ENCODE measurements around the gene SCN8A. TPM values are rescaled to one million over a fixed set of nuclear protein-coding genes. Genes with fewer than 3 reads are reported as not detected.
"Not testable (repeated sequence)": the region's sequence is repeated elsewhere in the genome, so short reads cannot be mapped to it uniquely, and the experiment has no call there.

Gene SCN8A
- total RNA-seq, 1 donor from 2014 or later = 0.39 TPM

- H3K4me3 Mint-ChIP-seq (ENCODE audit: low read depth) = no peak overlapping the region
- H3K36me3 Mint-ChIP-seq (ENCODE audit: low read depth) = no peaks in the 10 kb centered on the region
- no peaks in the 10 kb centered on the region for H3K9me3 Mint-ChIP-seq
- intact Hi-C loops (cut with micrococcal nuclease) = no loop called here
- peaks cover 15% of the 10 kb centered on the region for H3K27me3 Mint-ChIP-seq (ENCODE audit: low read depth)
- DNase-seq (ENCODE audit: low spot score) = no peak
- H3K27ac Mint-ChIP-seq = no peak overlapping the region
- H3K4me1 Mint-ChIP-seq (ENCODE audit: low read depth) = no peaks in the 10 kb centered on the region
These were observed 39.3 kb downstream of the SCN8A start for GRCh38 chr12:51630256-51630880.

- no peak overlapping the region for H3K27ac Mint-ChIP-seq
- peaks cover 15% of the 10 kb centered on the region for H3K27me3 Mint-ChIP-seq (ENCODE audit: low read depth)
- no peaks in the 10 kb centered on the region for H3K9me3 Mint-ChIP-seq
- H3K4me1 Mint-ChIP-seq (ENCODE audit: low read depth) = no peaks in the 10 kb centered on the region
- intact Hi-C loops (cut with micrococcal nuclease) = no loop called here
- no peaks in the 10 kb centered on the region for H3K36me3 Mint-ChIP-seq (ENCODE audit: low read depth)
- no peak for DNase-seq (ENCODE audit: low spot score)
- no peak overlapping the region for H3K4me3 Mint-ChIP-seq (ENCODE audit: low read depth)
These were observed 40.0 kb downstream of the SCN8A start for GRCh38 chr12:51630986-51631385.

GRCh38 chr12:51631591-51631990, 40.6 kb downstream of the SCN8A start:
- peaks cover 15% of the 10 kb centered on the region for H3K27me3 Mint-ChIP-seq (ENCODE audit: low read depth)
- no peaks in the 10 kb centered on the region for H3K36me3 Mint-ChIP-seq (ENCODE audit: low read depth)
- H3K27ac Mint-ChIP-seq = no peak overlapping the region
- no peaks in the 10 kb centered on the region for H3K9me3 Mint-ChIP-seq
- intact Hi-C loops (cut with micrococcal nuclease) = no loop called here
- DNase-seq (ENCODE audit: low spot score) = no peak
- H3K4me1 Mint-ChIP-seq (ENCODE audit: low read depth) = no peaks in the 10 kb centered on the region
- no peak overlapping the region for H3K4me3 Mint-ChIP-seq (ENCODE audit: low read depth)

- no peaks in the 10 kb centered on the region for H3K36me3 Mint-ChIP-seq (ENCODE audit: low read depth)
- intact Hi-C loops (cut with micrococcal nuclease) = no loop called here
- no peaks in the 10 kb centered on the region for H3K9me3 Mint-ChIP-seq
- peaks cover 15% of the 10 kb centered on the region for H3K27me3 Mint-ChIP-seq (ENCODE audit: low read depth)
- H3K4me1 Mint-ChIP-seq (ENCODE audit: low read depth) = no peaks in the 10 kb centered on the region
- H3K27ac Mint-ChIP-seq = no peak overlapping the region
- no peak for DNase-seq (ENCODE audit: low spot score)
- H3K4me3 Mint-ChIP-seq (ENCODE audit: low read depth) = no peak overlapping the region
These were observed 41.6 kb downstream of the SCN8A start for GRCh38 chr12:51632623-51633022.

- no peaks in the 10 kb centered on the region for H3K9me3 Mint-ChIP-seq
- H3K4me3 Mint-ChIP-seq (ENCODE audit: low read depth) = no peak overlapping the region
- intact Hi-C loops (cut with micrococcal nuclease) = no loop called here
- no peaks in the 10 kb centered on the region for H3K36me3 Mint-ChIP-seq (ENCODE audit: low read depth)
- DNase-seq (ENCODE audit: low spot score) = no peak
- H3K27ac Mint-ChIP-seq = no peak overlapping the region
- H3K27me3 Mint-ChIP-seq (ENCODE audit: low read depth) = peaks cover 9% of the 10 kb centered on the region
- H3K4me1 Mint-ChIP-seq (ENCODE audit: low read depth) = no peaks in the 10 kb centered on the region
These were observed 44.3 kb downstream of the SCN8A start for GRCh38 chr12:51635346-51635745.

GRCh38 chr12:51636581-51636980, 45.5 kb downstream of the SCN8A start:
- H3K4me1 Mint-ChIP-seq (ENCODE audit: low read depth) = no peaks in the 10 kb centered on the region
- H3K4me3 Mint-ChIP-seq (ENCODE audit: low read depth) = no peak overlapping the region
- no peaks in the 10 kb centered on the region for H3K36me3 Mint-ChIP-seq (ENCODE audit: low read depth)
- intact Hi-C loops (cut with micrococcal nuclease) = no loop called here
- DNase-seq (ENCODE audit: low spot score) = no peak
- peaks cover 9% of the 10 kb centered on the region for H3K27me3 Mint-ChIP-seq (ENCODE audit: low read depth)
- no peaks in the 10 kb centered on the region for H3K9me3 Mint-ChIP-seq
- H3K27ac Mint-ChIP-seq = no peak overlapping the region

- no peak overlapping the region for H3K27ac Mint-ChIP-seq
- H3K9me3 Mint-ChIP-seq = no peaks in the 10 kb centered on the region
- no peaks in the 10 kb centered on the region for H3K4me1 Mint-ChIP-seq (ENCODE audit: low read depth)
- no peak for DNase-seq (ENCODE audit: low spot score)
- H3K27me3 Mint-ChIP-seq (ENCODE audit: low read depth) = peaks cover 9% of the 10 kb centered on the region
- intact Hi-C loops (cut with micrococcal nuclease) = no loop called here
- no peaks in the 10 kb centered on the region for H3K36me3 Mint-ChIP-seq (ENCODE audit: low read depth)
- no peak overlapping the region for H3K4me3 Mint-ChIP-seq (ENCODE audit: low read depth)
These were observed 46.0 kb downstream of the SCN8A start for GRCh38 chr12:51636986-51637385.

- H3K4me3 Mint-ChIP-seq (ENCODE audit: low read depth) = no peak overlapping the region
- H3K27ac Mint-ChIP-seq = no peak overlapping the region
- no peaks in the 10 kb centered on the region for H3K36me3 Mint-ChIP-seq (ENCODE audit: low read depth)
- H3K27me3 Mint-ChIP-seq (ENCODE audit: low read depth) = peaks cover 4% of the 10 kb centered on the region
- H3K9me3 Mint-ChIP-seq = no peaks in the 10 kb centered on the region
- intact Hi-C loops (cut with micrococcal nuclease) = no loop called here
- no peak for DNase-seq (ENCODE audit: low spot score)
- H3K4me1 Mint-ChIP-seq (ENCODE audit: low read depth) = no peaks in the 10 kb centered on the region
These were observed 48.3 kb downstream of the SCN8A start for GRCh38 chr12:51639361-51639760.

GRCh38 chr12:51642286-51642685, 51.3 kb downstream of the SCN8A start:
- no peak overlapping the region for H3K4me3 Mint-ChIP-seq (ENCODE audit: low read depth)
- no peaks in the 10 kb centered on the region for H3K9me3 Mint-ChIP-seq
- H3K4me1 Mint-ChIP-seq (ENCODE audit: low read depth) = no peaks in the 10 kb centered on the region
- H3K36me3 Mint-ChIP-seq (ENCODE audit: low read depth) = no peaks in the 10 kb centered on the region
- intact Hi-C loops (cut with micrococcal nuclease) = no loop called here
- no peak for DNase-seq (ENCODE audit: low spot score)
- H3K27me3 Mint-ChIP-seq (ENCODE audit: low read depth) = peaks cover 3% of the 10 kb centered on the region
- no peak overlapping the region for H3K27ac Mint-ChIP-seq

GRCh38 chr12:51643951-51644350, 52.9 kb downstream of the SCN8A start:
- peaks cover 2% of the 10 kb centered on the region for H3K27me3 Mint-ChIP-seq (ENCODE audit: low read depth)
- H3K36me3 Mint-ChIP-seq (ENCODE audit: low read depth) = no peaks in the 10 kb centered on the region
- no peak overlapping the region for H3K4me3 Mint-ChIP-seq (ENCODE audit: low read depth)
- H3K27ac Mint-ChIP-seq = no peak overlapping the region
- DNase-seq (ENCODE audit: low spot score) = no peak
- H3K9me3 Mint-ChIP-seq = no peaks in the 10 kb centered on the region
- H3K4me1 Mint-ChIP-seq (ENCODE audit: low read depth) = no peaks in the 10 kb centered on the region
- intact Hi-C loops (cut with micrococcal nuclease) = no loop called here

- H3K36me3 Mint-ChIP-seq (ENCODE audit: low read depth); H3K4me3 Mint-ChIP-seq (ENCODE audit: low read depth); DNase-seq (ENCODE audit: low spot score); H3K27ac Mint-ChIP-seq; H3K4me1 Mint-ChIP-seq (ENCODE audit: low read depth); H3K9me3 Mint-ChIP-seq; intact Hi-C loops (cut with micrococcal nuclease); H3K27me3 Mint-ChIP-seq (ENCODE audit: low read depth): not testable (repeated sequence)
These were observed 53.7 kb downstream of the SCN8A start for GRCh38 chr12:51644691-51645090.

GRCh38 chr12:51645961-51646360, 54.9 kb downstream of the SCN8A start:
- Mint-ChIP-seq H3K36me3 (ENCODE audit: low read depth) (no peaks in the 10 kb centered on the region), H3K27ac (no peak overlapping the region), H3K27me3 (ENCODE audit: low read depth) (peaks cover 2% of the 10 kb centered on the region), H3K4me1 (ENCODE audit: low read depth) (no peaks in the 10 kb centered on the region), H3K9me3 (no peaks in the 10 kb centered on the region), H3K4me3 (ENCODE audit: low read depth) (no peak overlapping the region)
- DNase-seq (ENCODE audit: low spot score) = no peak
- intact Hi-C loops (cut with micrococcal nuclease) = no loop called here

GRCh38 chr12:51647647-51648046, 56.6 kb downstream of the SCN8A start:
- Mint-ChIP-seq H3K27ac (no peak overlapping the region), H3K27me3 (ENCODE audit: low read depth) (peaks cover 6% of the 10 kb centered on the region), H3K4me1 (ENCODE audit: low read depth) (no peaks in the 10 kb centered on the region), H3K36me3 (ENCODE audit: low read depth) (no peaks in the 10 kb centered on the region), H3K4me3 (ENCODE audit: low read depth) (no peak overlapping the region), H3K9me3 (no peaks in the 10 kb centered on the region)
- no peak for DNase-seq (ENCODE audit: low spot score)
- intact Hi-C loops (cut with micrococcal nuclease) = no loop called here

GRCh38 chr12:51653431-51653830, 62.4 kb downstream of the SCN8A start:
- Mint-ChIP-seq H3K4me3 (ENCODE audit: low read depth) (no peak overlapping the region), H3K4me1 (ENCODE audit: low read depth) (no peaks in the 10 kb centered on the region), H3K36me3 (ENCODE audit: low read depth) (no peaks in the 10 kb centered on the region), H3K27ac (no peak overlapping the region), H3K9me3 (no peaks in the 10 kb centered on the region), H3K27me3 (ENCODE audit: low read depth) (peaks cover 33% of the 10 kb centered on the region)
- DNase-seq (ENCODE audit: low spot score) = no peak
- intact Hi-C loops (cut with micrococcal nuclease) = no loop called here
